DMS114 treated with DMSO at 0.1 percent for 48 hours (cell line): ENCODE results near the gene KCNH1.

Experiments used
- DNase-seq: peaks from one replicate; lab custom pipeline; 2025; ENCODE audit not compliant: unreplicated experiment; lab: John Stamatoyannopoulos, UW

The KCNH1 gene

DNA sequence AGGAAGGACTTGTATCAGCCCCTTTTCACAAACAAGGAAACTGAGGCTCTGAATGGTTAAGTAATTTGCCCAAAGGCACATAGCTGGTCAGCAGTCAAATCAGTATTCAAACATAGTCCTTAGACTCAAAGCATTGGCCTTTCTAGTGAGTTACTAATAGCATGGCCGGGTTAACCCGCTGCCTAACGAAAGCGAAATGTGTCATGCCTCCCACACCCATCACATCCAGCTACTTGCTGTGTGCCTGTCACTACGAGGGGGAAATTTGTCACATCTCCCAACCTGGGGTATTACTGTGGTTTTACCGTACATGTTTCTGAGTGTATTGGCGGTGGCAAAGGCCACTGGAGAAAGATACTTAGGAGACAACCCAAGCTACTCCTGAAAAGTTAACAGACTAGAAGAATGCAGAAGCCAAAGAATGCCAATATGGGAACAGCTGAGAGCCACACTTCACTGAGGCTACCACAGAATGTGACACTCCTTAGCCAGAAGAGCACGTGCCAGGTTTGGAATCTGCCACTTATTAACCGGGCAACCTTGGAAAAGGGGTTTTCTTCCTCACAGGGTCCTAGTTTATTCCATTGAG lies 363.5 kb downstream of the KCNH1 start:
- no peak for DNase-seq

DNA sequence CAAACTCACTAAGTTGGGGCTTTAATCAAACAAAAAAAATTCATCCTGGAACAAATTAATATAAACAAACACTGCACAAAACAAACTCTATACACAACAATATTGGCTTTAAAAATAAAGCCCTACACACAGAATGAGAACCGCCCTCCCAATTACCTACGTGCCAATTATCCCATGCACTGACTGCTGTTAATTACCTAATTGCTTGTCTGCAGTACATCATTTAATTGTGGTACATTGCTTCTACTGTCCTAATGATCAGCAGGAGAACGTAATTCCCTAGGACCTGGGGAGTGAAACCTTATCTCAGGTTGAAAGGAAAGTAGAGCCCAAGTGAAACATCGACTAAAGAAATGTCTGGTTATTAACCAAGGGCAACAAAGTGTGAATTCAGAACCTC lies 364.5 kb downstream of the KCNH1 start:
- no peak for DNase-seq

GRCh38 chr1:210764536-210764935 lies 369.4 kb downstream of the KCNH1 start:
- no peak for DNase-seq

DNA sequence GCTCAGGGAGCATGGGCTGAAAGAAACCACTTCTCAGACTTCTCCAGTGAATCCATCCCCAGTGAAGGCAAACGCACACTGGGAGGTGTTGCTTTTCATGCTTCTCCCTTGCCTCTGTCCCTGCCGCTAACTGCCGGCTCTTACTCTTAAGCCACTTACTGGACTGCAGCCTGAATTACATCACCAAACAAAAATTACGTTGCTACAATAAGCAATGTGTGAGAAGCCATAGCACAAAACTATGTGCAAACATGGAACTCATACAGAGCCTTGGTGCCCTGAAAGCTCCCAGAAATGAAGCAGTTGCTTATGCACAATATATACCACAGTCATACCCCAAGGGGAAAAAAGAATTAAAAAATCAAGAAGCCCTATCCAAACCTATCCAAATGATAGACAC lies 375.2 kb downstream of the KCNH1 start:
- DNase-seq, result no peak

DNA sequence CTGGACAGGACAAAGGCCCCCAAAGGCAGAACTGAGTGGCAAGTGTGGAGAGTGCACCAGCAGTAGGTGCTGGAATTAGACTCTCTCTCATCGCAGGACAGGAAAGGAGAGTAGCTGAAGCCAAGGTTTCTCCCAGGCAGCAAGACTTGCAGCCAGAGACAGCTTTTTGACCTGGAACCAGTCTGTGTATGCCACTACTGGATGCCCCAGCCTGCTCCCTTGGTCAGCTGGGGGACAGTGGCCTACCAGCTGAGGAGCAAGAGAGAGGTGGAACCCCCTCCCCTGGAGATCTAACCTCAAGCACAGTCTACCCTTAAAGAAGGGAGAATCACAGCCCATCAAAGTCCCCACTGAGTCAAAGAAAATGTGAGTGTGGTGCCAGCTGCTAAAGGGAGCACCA lies 375.7 kb downstream of the KCNH1 start:
- no peak for DNase-seq

DNA sequence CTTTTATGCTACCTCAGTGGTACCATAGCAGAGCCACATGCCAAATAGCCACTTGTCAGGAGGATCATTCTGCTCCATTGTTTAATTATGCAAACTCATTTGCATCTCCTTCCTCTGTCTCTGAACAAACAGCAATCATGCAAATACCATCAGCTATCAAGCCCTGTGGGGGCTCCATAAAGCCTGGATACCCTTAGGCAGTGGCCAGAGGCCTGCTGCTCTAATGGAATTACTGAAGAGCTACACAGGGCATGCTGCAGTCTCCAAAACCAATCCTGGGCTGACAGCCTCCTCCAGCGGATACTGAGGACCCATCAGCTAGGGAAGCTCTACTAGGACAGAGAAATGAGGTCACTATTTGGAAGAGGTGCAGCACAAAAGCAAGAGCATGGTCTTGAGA lies 376.3 kb downstream of the KCNH1 start:
- DNase-seq, result no peak

GRCh38 chr1:210755991-210756659 lies 377.8 kb downstream of the KCNH1 start:
- DNase-seq, result no peak

GRCh38 chr1:210754878-210755665 lies 378.9 kb downstream of the KCNH1 start:
- no peak for DNase-seq

- DNase-seq, result no peak
Measured at GRCh38 chr1:210751911-210752310, 382.0 kb downstream of the KCNH1 start.

GRCh38 chr1:210750468-210750867 lies 383.5 kb downstream of the KCNH1 start:
- DNase-seq, result no peak

GRCh38 chr1:210748796-210749195 lies 385.2 kb downstream of the KCNH1 start:
- no peak for DNase-seq

GRCh38 chr1:210747890-210748289 lies 386.1 kb downstream of the KCNH1 start:
- DNase-seq, result no peak

GRCh38 chr1:210747112-210747511 lies 386.8 kb downstream of the KCNH1 start:
- no peak for DNase-seq

DNA sequence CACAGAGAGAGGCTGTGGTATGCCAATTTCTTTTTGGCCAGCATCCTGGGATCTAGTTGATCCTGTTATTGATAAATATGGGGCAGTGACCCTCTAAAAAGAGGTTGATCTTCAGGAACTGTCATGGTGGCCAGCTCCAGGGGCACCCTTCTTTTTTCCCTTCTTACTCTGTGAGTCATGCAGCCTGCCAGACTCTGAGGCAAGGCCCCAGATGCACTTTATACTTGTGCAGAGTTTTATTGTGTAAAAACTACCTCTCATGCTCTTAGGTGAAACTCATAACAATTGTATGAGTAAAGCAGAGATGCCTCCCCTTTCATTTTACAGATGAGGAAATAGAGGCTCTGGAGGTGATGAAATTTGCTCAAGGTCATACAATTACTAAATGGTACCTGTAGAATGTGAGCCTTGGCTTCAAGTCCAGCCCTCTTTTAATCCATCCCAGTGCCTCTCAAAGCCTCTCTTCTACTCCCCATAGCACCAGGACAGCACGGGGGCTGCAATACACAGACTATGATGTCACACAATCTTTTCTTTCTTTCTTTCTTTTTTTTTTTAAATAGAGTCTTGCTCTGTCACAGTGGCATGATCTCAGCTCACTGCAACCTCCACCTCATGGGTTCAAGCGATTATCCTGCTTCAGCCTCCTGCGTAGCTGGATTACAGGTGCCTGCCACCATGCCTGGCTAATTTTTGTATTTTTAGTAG lies 387.8 kb downstream of the KCNH1 start:
- DNase-seq, result no peak

- DNase-seq, result no peak
Measured at GRCh38 chr1:210743038-210743437, 390.9 kb downstream of the KCNH1 start.

- no peak for DNase-seq
Measured at GRCh38 chr1:210741564-210741963, 392.4 kb downstream of the KCNH1 start.

- DNase-seq, result no peak
Measured at GRCh38 chr1:210739627-210740026, 394.3 kb downstream of the KCNH1 start.

GRCh38 chr1:210738256-210738655 lies 395.7 kb downstream of the KCNH1 start:
- no peak for DNase-seq

- no peak for DNase-seq
Measured at GRCh38 chr1:210736713-210737112, 397.2 kb downstream of the KCNH1 start.

DNA sequence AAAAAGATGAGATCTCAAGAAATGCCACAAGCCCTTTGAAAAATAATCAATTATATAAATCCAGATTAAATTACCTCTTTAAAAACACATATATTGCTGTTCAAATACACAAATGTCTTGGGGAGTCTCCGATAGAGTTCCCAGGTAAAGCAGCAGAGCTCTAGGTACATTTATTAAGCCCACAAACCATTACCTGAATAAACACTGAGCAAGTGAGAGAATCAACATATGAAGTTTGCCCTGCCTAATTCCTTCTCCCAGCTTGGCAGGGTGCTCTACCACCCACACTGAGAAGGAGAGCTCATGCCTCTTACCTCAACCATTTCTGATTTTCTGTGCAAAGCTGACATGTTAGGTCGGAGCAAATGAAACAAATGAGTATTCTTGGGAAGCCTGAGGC lies 402.4 kb downstream of the KCNH1 start:
- no peak for DNase-seq

DNA sequence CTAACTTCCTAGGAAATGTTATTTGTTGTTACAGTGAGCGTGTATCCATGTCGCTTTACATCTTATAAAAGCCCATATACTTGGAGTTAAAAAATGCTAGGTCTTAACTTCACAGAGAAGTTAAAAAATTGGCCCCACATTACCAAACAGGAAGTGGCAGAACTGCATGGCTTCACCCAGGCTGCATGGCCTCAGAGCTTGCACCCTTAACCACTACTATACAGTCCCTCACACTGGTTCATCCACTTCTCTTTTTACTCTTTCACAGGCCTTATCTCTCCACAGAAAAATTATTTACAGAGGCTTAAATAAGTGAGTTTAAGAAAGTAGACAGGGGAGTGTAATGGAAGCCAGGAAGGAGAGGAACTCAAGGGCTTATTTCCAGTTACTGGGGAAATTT lies 402.8 kb downstream of the KCNH1 start:
- DNase-seq, result no peak

- no peak for DNase-seq
Measured at GRCh38 chr1:210730023-210730422, 403.9 kb downstream of the KCNH1 start.
